ENCODE data around the gene UBE2L3. TPM values are rescaled to one million over a fixed set of nuclear protein-coding genes. Genes with fewer than 3 reads are reported as not detected.

UBE2L3 gene
- total RNA-seq, 2 experiments from 2014 or later: 57.3 to 75.5 TPM

GRCh38 chr22:21666786-21667185 is 99.3 kb downstream of the UBE2L3 start:
- POLR2A ChIA-PET: interaction anchor here (0.7 kb wide), 2 partner anchors 15 to 547 kb away, joined by 3 read pairs; no protein-coding TSS in a partner anchor
- H3K27me3 Mint-ChIP-seq: no peaks in the 10 kb centered on the region

GRCh38 chr22:21669026-21669425 is 101.5 kb downstream of the UBE2L3 start:
- Mint-ChIP-seq H3K27ac (no peak overlapping the region), H3K9me3 (ENCODE audit: low read depth) (no peaks in the 10 kb centered on the region), H3K27me3 (no peaks in the 10 kb centered on the region), H3K4me3 (no peak overlapping the region), H3K4me1 (peaks cover 27% of the 10 kb centered on the region), H3K36me3 (ENCODE audit: low read depth) (peaks cover 17% of the 10 kb centered on the region)
- ChIA-PET CTCF (no interaction called here), POLR2A (no interaction called here)
- no peak for DNase-seq
- intact Hi-C loops (cut with DNase I, micrococcal nuclease): no loop called here
- ATAC-seq: no peak

More at GRCh38 chr22:21666786-21667185, 99.3 kb downstream of the UBE2L3 start:
- no peaks in the 10 kb centered on the region for H3K9me3 Mint-ChIP-seq (ENCODE audit: low read depth)
- CTCF ChIA-PET: interaction anchor here (0.8 to 1.7 kb wide), 3 partner anchors 20 to 198 kb away, joined by 3 to 4 read pairs (median 4); no protein-coding TSS in a partner anchor
- peak overlapping the region; percentile 96 for H3K27ac Mint-ChIP-seq
- H3K36me3 Mint-ChIP-seq (ENCODE audit: low read depth): peaks cover 5% of the 10 kb centered on the region
- H3K4me3 Mint-ChIP-seq: peak overlapping the region; percentile 93
- ATAC-seq: no peak
- H3K4me1 Mint-ChIP-seq: peaks cover 27% of the 10 kb centered on the region
- intact Hi-C loops (cut with DNase I, micrococcal nuclease): loop anchor here (1.0 to 2.0 kb wide), 5 partner anchors 9 to 286 kb away; partner anchors contain the start of genes MAPK1 (in 1 of the 2) and PPM1F (in 1 of the 2)
- no peak for DNase-seq

DNA sequence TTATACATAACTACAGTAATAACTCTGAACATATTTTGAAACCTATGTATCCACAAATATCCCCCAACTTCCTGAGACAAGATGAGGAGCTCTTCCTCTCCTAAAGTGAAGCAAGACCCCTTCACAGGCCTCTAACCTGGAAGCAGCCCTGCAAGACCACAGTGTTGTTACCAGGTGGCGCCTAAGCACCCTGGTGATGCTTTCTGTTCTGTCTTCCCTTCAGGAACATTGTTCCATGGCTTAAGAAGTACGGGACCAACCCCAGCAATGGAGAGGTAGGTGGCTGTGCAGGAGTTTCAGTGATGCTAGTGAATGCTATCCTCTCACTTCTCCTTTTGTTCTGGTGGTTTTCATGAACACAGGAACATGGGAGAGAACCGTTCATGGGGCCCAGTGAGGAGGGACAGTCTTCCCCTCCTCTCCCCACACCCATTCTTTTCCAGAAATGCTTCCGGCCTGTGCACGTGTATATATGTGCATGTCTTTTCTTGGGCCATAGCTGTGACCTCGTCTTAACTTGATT is 104.7 kb downstream of the UBE2L3 start:
- ATAC-seq: no peak
- H3K27me3 Mint-ChIP-seq: no peaks in the 10 kb centered on the region
- no peak for DNase-seq
- peaks cover 39% of the 10 kb centered on the region for H3K36me3 Mint-ChIP-seq (ENCODE audit: low read depth)
- intact Hi-C loops (cut with DNase I, micrococcal nuclease): no loop called here
- CTCF ChIA-PET: no interaction called here
- POLR2A ChIA-PET: no interaction called here
- peaks cover 15% of the 10 kb centered on the region for H3K4me1 Mint-ChIP-seq
- no peak overlapping the region for H3K27ac Mint-ChIP-seq
- H3K4me3 Mint-ChIP-seq: no peak overlapping the region
- H3K9me3 Mint-ChIP-seq (ENCODE audit: low read depth): no peaks in the 10 kb centered on the region

Small RNA genes lying within 50 kb of the gene (microRNA-seq; reads per million reads assigned to microRNA genes)
- gene MIR130B (ENCODE audit: borderline replicate concordance): 1,450 reads per million, percentile 86 among the genes with 10 or more reads in this experiment
- 149 reads per million, percentile 69 among the genes with 10 or more reads in this experiment for gene MIR301B (ENCODE audit: borderline replicate concordance)

Other genes starting within 250 kb of the UBE2L3 start
- under 1 TPM; 0.35 to 0.41 TPM for gene RIMBP3B, start 184.0 kb upstream of the UBE2L3 start, total RNA-seq
- 1 to 10 TPM; 4.1 to 4.2 TPM for gene HIC2, start 150.3 kb upstream of the UBE2L3 start, total RNA-seq
- 1 to 10 TPM; 1.0 to 1.1 TPM for gene TMEM191C, start 100.3 kb upstream of the UBE2L3 start, total RNA-seq
- under 1 TPM; 0.18 to 0.33 TPM for gene RIMBP3C, start 16.3 kb upstream of the UBE2L3 start, total RNA-seq
- gene YDJC, start 62.3 kb downstream of the UBE2L3 start, total RNA-seq: 10 to 100 TPM; 43.4 to 54.0 TPM
- under 1 TPM; 0.23 to 0.33 TPM for gene CCDC116, start 65.0 kb downstream of the UBE2L3 start, total RNA-seq
- gene SDF2L1, start 74.6 kb downstream of the UBE2L3 start, total RNA-seq: 10 to 100 TPM; 13.7 to 32.8 TPM
- gene PPIL2, start 98.3 kb downstream of the UBE2L3 start, total RNA-seq: 10 to 100 TPM; 42.8 to 57.7 TPM
- gene YPEL1, start 168.1 kb downstream of the UBE2L3 start, total RNA-seq: 1 to 10 TPM; 1.0 to 1.5 TPM

Measured in activated CD4-positive, alpha-beta T cell treated with anti-CD3 and anti-CD28 coated beads for 36 hours (primary cell).